HepG2 (cell line): ENCODE results near the gene SMAD7. TPM values are rescaled to one million over a fixed set of nuclear protein-coding genes. Genes with fewer than 3 reads are reported as not detected.

ENCODE experiments used
- ARID2 ChIP-seq: sonication (generic); formaldehyde crosslinking; IDR thresholded peaks from 2 replicates; pipeline ENCODE4 v1.8.1; 2022; ENCODE audit warnings: mild to moderate bottlenecking, missing genetic modification reagents, borderline replicate concordance
- ATAD3A ChIP-seq: sonication (generic); formaldehyde crosslinking; IDR thresholded peaks from 2 replicates; pipeline ENCODE4 v1.4.0; 2020; ENCODE audit warnings: missing genetic modification reagents
- ATM ChIP-seq: fragments of 450-650 bp; IDR thresholded peaks from 2 replicates; pipeline ENCODE4 v1.7.1; 2017; ENCODE audit warnings: mild to moderate bottlenecking, borderline replicate concordance
- CENPX ChIP-seq: sonication (generic); formaldehyde crosslinking; IDR thresholded peaks from 2 replicates; pipeline ENCODE4 v1.9.0; 2021; ENCODE audit warnings: mild to moderate bottlenecking, missing genetic modification reagents, moderate library complexity
- HMG20A ChIP-seq: IDR thresholded peaks from 2 replicates; pipeline ENCODE4 v1.6.1; 2016; ENCODE audit warnings: borderline replicate concordance
- IRF2 ChIP-seq: IDR thresholded peaks from 2 replicates; pipeline ENCODE4 v1.6.1; 2018; ENCODE audit warnings: missing genetic modification reagents, missing compliant biosample characterization
- JARID2 ChIP-seq: sonication (generic); formaldehyde crosslinking; IDR thresholded peaks from 2 replicates; pipeline ENCODE4 v1.8.1; 2023; ENCODE audit warnings: missing genetic modification reagents, inconsistent platforms; ENCODE audit not compliant: insufficient replicate concordance
- JDP2 ChIP-seq: sonication (generic); formaldehyde crosslinking; IDR thresholded peaks from 2 replicates; pipeline ENCODE4 v1.8.1; 2022; ENCODE audit warnings: missing genetic modification reagents, borderline replicate concordance
- KLF6 ChIP-seq: IDR thresholded peaks from 2 replicates; pipeline ENCODE4 v1.8.0; 2016; ENCODE audit warnings: missing biosample characterization, missing genetic modification reagents
- MIER3 ChIP-seq: IDR thresholded peaks from 2 replicates; pipeline ENCODE4 v1.6.1; 2016; ENCODE audit warnings: missing compliant biosample characterization, borderline replicate concordance
- NPAS2 ChIP-seq: sonication (generic); formaldehyde crosslinking; IDR thresholded peaks from 2 replicates; pipeline ENCODE4 v1.8.0; 2022; ENCODE audit warnings: mild to moderate bottlenecking, missing genetic modification reagents, borderline replicate concordance
- POLR2G ChIP-seq: fragments of 200-400 bp; formaldehyde crosslinking; IDR thresholded peaks from 2 replicates; pipeline ENCODE4 v1.6.1; 2018; ENCODE audit warnings: mild to moderate bottlenecking, low read depth, low read length, moderate library complexity
- SETDB1 ChIP-seq: sonication (generic); formaldehyde crosslinking; IDR thresholded peaks from 2 replicates; pipeline ENCODE4 v1.5.1; 2020; ENCODE audit warnings: missing genetic modification reagents, mild to moderate bottlenecking, borderline replicate concordance
- SP4 ChIP-seq: sonication (generic); formaldehyde crosslinking; IDR thresholded peaks from 2 replicates; pipeline ENCODE4 v1.8.1; 2023; ENCODE audit warnings: mild to moderate bottlenecking, missing genetic modification reagents
- TOE1 ChIP-seq: sonication (generic); formaldehyde crosslinking; IDR thresholded peaks from 2 replicates; pipeline ENCODE4 v1.4.0; 2020; ENCODE audit warnings: mild to moderate bottlenecking, missing genetic modification reagents
- ZFP37 ChIP-seq: sonication (generic); formaldehyde crosslinking; IDR thresholded peaks from 2 replicates; pipeline ENCODE4 v1.4.0; 2020; ENCODE audit warnings: missing genetic modification reagents, borderline replicate concordance
- ZNF572 ChIP-seq: sonication (generic); formaldehyde crosslinking; IDR thresholded peaks from 2 replicates; pipeline ENCODE4 v1.5.1; 2020; ENCODE audit warnings: mild to moderate bottlenecking, missing genetic modification reagents
- ZNF720 ChIP-seq: sonication (generic); formaldehyde crosslinking; IDR thresholded peaks from 2 replicates; pipeline ENCODE4 v1.4.0; 2020; ENCODE audit warnings: missing genetic modification reagents
- ZNF75D ChIP-seq: sonication (generic); formaldehyde crosslinking; IDR thresholded peaks from 2 replicates; pipeline ENCODE4 v1.8.1; 2023; ENCODE audit warnings: missing genetic modification reagents, mild to moderate bottlenecking, borderline replicate concordance
- ZNF773 ChIP-seq: sonication (generic); formaldehyde crosslinking; IDR thresholded peaks from 2 replicates; pipeline ENCODE4 v1.4.0; 2020; ENCODE audit warnings: missing genetic modification reagents, borderline replicate concordance
- ZNF839 ChIP-seq: sonication (generic); formaldehyde crosslinking; IDR thresholded peaks from 2 replicates; pipeline ENCODE4 v1.4.0; 2020; ENCODE audit warnings: missing genetic modification reagents, mild to moderate bottlenecking, borderline replicate concordance
- polyA plus RNA-seq, 8 experiments: library from polyadenylated mRNA; depleted of rRNA in 3 of 8; stranded (reverse) in 7 of 8; unstranded in 1 of 8; fragments of >200 nt; fragmentation: Illumina TruSeq in 4 of 8; extraction: Trizol in 4 of 8; gene quantifications; 2 replicates each; pipeline versions ENCODE4 v1.2.1 to v1.2.3, GENCODE V29; 2011 to 2016; ENCODE audit warnings: low read depth in 4 of 8, missing spikeins in 1 of 8, mixed read lengths in 1 of 8; ENCODE audit not compliant: insufficient read depth in 1 of 8
- total RNA-seq, 5 experiments: library from RNA; depleted of rRNA; stranded (reverse); fragments of >200 nt; fragmentation: Illumina TruSeq; extraction: Trizol; gene quantifications; 2 replicates each; pipeline ENCODE4 v1.2.3, GENCODE V29; 2016; ENCODE audit warnings: low read depth in 1 of 5
- TF ChIP-seq, protein P1 (sequence below): sonication (generic); formaldehyde crosslinking; IDR thresholded peaks from 2 replicates; pipeline ENCODE4 v1.4.0; 2020; ENCODE audit warnings: mild to moderate bottlenecking, missing genetic modification reagents
- TF ChIP-seq, protein P2 (sequence below): sonication (generic); formaldehyde crosslinking; IDR thresholded peaks from 2 replicates; pipeline ENCODE4 v1.4.0; 2020; ENCODE audit warnings: missing genetic modification reagents
- TF ChIP-seq, protein P3 (sequence below): sonication (generic); formaldehyde crosslinking; IDR thresholded peaks from 2 replicates; pipeline ENCODE4 v1.4.0; 2020; ENCODE audit warnings: missing genetic modification reagents
- TF ChIP-seq, protein P4 (sequence below): sonication (generic); formaldehyde crosslinking; IDR thresholded peaks from 2 replicates; pipeline ENCODE4 v1.8.0; 2022; ENCODE audit warnings: missing genetic modification reagents, mild to moderate bottlenecking, borderline replicate concordance

SMAD7 gene
- total and polyA plus RNA-seq, 2 of the 13 experiments (the other 11 are each of a cell fraction or from before 2014, with no cell fraction given) = 17.4 to 24.7 TPM

DNA sequence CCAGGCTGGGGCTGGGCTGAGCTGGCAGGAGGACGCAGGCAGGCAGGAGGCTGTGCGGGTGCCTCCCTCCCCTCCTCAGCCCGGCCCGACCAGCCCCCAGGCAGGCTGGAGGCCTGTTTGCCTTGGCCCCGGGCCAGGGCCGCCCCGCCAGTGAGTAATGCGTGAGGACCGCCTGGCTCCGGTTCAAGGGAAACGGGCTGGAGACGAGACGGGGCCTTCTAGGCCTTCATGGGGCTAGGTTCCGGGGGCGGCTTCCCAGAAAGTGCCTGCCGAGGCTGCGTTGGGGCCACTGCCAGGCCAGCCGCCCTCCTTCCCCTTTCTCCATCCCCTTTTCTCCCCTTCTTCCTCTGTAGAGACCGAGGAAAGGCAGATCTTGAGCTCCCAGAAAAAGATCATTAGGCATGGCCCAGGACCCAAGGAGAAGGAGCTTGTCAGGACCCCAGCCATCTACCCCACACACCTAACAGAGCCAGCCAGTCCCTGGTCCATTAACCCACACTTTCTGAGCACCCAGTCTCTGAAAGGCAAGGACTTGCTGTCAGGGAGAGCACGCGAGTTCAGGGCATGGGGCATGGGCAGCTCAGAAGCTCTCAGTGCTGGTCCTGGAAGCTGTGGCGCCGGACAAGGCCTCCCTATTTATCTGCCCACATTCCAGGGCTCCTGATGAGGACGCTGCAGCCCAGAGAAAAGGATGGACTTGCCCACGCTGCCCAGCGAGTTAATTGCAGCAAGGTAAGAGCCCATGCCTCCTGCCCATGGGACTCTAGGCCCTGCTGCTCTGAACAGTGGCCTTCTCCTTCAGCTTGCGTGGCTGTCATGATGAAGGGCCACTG, 48.5 kb downstream of the SMAD7 start (continued):
- TF ChIP-seq ZNF773 (no peak), ZNF839 (CRISPR knock-in tag) (no peak), ARID2 (CRISPR knock-in tag) (peak; percentile 76; the same call in 1 of the 2 replicates), JDP2 (CRISPR knock-in tag) (no peak), ZNF572 (no peak; the same call in 1 of the 2 replicates), CENPX (CRISPR knock-in tag) (no peak), JARID2 (no peak), ZNF720 (no peak), MIER3 (CRISPR knock-in tag) (peak; percentile 58; the same call in 1 of the 2 replicates), HMG20A (CRISPR knock-in tag) (peak; percentile 71; the same call in 1 of the 2 replicates), ATAD3A (CRISPR knock-in tag) (no peak), ZNF75D (CRISPR knock-in tag) (no peak), ZFP37 (CRISPR knock-in tag) (no peak), ATM (no peak), SETDB1 (CRISPR knock-in tag) (no peak), KLF6 (CRISPR knock-in tag) (peak; percentile 38; the same call in 1 of the 2 replicates), IRF2 (CRISPR knock-in tag) (peak; percentile 75; the same call in 1 of the 2 replicates), TOE1 (CRISPR knock-in tag) (no peak), NPAS2 (CRISPR knock-in tag) (no peak), POLR2G (peak; percentile 49; the same call in 1 of the 2 replicates), SP4 (CRISPR knock-in tag) (peak; percentile 82)
- TF ChIP-seq, protein P1, sequence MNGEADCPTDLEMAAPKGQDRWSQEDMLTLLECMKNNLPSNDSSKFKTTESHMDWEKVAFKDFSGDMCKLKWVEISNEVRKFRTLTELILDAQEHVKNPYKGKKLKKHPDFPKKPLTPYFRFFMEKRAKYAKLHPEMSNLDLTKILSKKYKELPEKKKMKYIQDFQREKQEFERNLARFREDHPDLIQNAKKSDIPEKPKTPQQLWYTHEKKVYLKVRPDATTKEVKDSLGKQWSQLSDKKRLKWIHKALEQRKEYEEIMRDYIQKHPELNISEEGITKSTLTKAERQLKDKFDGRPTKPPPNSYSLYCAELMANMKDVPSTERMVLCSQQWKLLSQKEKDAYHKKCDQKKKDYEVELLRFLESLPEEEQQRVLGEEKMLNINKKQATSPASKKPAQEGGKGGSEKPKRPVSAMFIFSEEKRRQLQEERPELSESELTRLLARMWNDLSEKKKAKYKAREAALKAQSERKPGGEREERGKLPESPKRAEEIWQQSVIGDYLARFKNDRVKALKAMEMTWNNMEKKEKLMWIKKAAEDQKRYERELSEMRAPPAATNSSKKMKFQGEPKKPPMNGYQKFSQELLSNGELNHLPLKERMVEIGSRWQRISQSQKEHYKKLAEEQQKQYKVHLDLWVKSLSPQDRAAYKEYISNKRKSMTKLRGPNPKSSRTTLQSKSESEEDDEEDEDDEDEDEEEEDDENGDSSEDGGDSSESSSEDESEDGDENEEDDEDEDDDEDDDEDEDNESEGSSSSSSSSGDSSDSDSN = peak; percentile 93
- TF ChIP-seq, protein P2, sequence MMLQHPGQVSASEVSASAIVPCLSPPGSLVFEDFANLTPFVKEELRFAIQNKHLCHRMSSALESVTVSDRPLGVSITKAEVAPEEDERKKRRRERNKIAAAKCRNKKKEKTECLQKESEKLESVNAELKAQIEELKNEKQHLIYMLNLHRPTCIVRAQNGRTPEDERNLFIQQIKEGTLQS = peak; percentile 90
- TF ChIP-seq, protein P3, sequence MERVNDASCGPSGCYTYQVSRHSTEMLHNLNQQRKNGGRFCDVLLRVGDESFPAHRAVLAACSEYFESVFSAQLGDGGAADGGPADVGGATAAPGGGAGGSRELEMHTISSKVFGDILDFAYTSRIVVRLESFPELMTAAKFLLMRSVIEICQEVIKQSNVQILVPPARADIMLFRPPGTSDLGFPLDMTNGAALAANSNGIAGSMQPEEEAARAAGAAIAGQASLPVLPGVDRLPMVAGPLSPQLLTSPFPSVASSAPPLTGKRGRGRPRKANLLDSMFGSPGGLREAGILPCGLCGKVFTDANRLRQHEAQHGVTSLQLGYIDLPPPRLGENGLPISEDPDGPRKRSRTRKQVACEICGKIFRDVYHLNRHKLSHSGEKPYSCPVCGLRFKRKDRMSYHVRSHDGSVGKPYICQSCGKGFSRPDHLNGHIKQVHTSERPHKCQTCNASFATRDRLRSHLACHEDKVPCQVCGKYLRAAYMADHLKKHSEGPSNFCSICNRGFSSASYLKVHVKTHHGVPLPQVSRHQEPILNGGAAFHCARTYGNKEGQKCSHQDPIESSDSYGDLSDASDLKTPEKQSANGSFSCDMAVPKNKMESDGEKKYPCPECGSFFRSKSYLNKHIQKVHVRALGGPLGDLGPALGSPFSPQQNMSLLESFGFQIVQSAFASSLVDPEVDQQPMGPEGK (CRISPR knock-in tag) = peak; percentile 99
- TF ChIP-seq, protein P4, sequence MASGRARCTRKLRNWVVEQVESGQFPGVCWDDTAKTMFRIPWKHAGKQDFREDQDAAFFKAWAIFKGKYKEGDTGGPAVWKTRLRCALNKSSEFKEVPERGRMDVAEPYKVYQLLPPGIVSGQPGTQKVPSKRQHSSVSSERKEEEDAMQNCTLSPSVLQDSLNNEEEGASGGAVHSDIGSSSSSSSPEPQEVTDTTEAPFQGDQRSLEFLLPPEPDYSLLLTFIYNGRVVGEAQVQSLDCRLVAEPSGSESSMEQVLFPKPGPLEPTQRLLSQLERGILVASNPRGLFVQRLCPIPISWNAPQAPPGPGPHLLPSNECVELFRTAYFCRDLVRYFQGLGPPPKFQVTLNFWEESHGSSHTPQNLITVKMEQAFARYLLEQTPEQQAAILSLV (CRISPR knock-in tag) = peak; percentile 67
